GM06990 (cell line): ENCODE measurements around the gene ZDHHC14.

ENCODE experiments used
- DNase-seq: peaks from one replicate; pipeline ENCODE4 v3.0.0-alpha.2; 2011; ENCODE audit not compliant: insufficient read length; ENCODE audit errors: extremely low read depth
- H3K27me3 ChIP-seq: replicated peaks from 2 replicates; pipeline ENCODE4 v1.6.0; 2011; ENCODE audit warnings: low read length; ENCODE audit not compliant: control insufficient read depth, insufficient read depth
- H3K36me3 ChIP-seq: 2 replicates; pipeline ENCODE4 v1.5.1; 2011; ENCODE audit warnings: low read length; ENCODE audit not compliant: control insufficient read depth, insufficient read depth
- H3K4me3 ChIP-seq: replicated peaks from 2 replicates; pipeline ENCODE4 v1.5.1; 2011; ENCODE audit warnings: low read depth, mild to moderate bottlenecking, control low read depth, low read length
- TF ChIP-seq, protein P1 (sequence below): IDR thresholded peaks from 2 replicates; pipeline ENCODE4 v1.5.1; 2011; ENCODE audit warnings: low read length, control low read depth, mild to moderate bottlenecking, inconsistent platforms; ENCODE audit not compliant: insufficient read depth, poor library complexity, severe bottlenecking

ZDHHC14 gene

DNA sequence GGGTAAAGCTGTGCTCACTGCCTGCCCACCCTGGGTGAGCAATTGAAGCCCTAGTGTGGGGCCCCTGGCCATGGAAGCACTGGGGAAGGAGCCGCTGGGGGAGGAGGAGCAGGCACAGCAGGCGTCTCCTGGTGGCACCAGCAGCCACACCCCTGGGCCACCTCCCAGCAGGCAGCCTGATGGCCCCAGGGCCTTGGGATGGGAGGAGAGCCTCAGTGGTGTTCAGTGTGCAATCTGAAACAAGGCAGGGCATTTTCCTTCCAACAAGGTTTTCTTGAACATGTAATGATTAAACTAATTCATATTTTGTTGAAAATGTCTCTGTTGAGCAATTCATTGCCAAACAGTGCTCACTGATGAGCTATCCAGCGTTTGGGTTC lies 151.0 kb downstream of the ZDHHC14 start:
- Histone ChIP-seq H3K27me3 (no peaks in the 10 kb centered on the region), H3K4me3 (no peak overlapping the region), H3K36me3 (no peaks in the 10 kb centered on the region)
- TF ChIP-seq, protein P1, sequence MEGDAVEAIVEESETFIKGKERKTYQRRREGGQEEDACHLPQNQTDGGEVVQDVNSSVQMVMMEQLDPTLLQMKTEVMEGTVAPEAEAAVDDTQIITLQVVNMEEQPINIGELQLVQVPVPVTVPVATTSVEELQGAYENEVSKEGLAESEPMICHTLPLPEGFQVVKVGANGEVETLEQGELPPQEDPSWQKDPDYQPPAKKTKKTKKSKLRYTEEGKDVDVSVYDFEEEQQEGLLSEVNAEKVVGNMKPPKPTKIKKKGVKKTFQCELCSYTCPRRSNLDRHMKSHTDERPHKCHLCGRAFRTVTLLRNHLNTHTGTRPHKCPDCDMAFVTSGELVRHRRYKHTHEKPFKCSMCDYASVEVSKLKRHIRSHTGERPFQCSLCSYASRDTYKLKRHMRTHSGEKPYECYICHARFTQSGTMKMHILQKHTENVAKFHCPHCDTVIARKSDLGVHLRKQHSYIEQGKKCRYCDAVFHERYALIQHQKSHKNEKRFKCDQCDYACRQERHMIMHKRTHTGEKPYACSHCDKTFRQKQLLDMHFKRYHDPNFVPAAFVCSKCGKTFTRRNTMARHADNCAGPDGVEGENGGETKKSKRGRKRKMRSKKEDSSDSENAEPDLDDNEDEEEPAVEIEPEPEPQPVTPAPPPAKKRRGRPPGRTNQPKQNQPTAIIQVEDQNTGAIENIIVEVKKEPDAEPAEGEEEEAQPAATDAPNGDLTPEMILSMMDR: no peak
- DNase-seq: no peak

DNA sequence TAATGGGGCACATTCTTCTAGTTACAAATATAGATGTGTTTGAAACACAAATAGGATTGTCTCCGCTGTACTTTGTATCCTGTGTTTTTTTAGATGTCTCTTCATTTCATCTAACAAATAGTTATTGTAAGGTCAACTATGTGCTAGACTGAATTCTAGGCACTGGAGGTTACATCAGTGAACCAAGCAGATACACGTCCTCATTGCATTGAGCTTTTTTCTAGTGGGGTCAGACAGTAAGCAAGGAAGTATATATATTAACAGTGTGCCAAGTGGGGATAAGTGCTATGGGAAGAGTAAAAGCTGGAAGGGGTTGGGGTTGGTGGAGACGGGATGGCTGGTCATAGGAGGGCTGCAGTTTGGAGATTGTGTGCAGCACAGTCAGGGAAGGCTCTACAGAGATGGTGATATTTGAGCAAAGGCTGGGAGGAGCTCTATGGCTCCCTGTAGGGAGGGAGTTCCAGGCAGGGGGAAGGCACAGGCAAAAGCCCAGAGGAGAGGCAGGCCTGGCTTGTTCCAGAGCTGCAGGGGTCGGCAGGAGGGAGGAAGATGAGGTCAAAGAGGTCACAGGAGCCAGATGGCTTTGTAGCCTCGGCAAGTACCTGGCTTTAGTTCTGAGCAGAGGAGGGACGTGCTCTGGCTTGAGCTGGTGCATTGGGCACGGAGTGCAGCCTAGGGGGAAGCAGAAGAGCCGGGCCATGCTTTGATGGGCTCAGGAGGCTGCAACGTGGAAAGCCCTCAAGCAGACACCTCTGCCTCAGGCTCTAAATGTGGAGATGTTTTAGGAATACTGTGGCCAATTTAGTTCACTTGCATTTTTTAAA lies 152.3 kb downstream of the ZDHHC14 start:
- DNase-seq: no peak

DNA sequence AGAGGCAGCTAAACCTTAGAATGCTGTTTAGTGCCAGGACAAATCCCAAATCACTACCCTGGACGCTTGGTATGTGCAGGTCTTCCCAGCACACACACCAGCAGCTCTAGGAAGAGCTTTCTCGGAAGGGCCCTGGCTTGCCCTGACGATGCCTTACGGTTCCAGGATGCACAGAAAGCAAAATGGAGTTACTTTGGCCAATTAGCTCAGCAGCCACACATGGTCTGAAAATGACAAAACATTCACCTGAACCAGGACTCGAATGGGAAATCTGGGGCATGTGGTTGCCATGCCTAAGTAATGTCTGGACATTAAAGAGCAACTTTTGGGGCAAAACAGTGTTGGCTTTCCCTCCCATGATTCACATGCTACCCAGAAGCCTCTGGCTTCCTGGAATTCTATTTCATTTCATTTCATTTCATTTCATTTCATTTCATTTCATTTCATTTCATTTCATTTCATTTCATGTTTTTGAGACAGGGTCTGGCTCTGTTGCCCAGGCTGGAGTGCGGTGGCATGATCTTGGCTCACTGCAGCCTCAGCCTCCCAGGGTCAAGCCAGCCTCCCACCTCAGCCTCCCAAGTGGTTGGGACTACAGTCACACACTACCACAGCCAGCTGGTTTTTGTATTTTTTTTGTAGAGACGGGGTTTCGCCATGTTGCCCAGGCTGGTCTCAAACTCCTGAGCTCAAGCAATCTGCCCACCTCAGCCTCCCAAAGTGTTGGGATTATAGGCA lies 153.3 kb downstream of the ZDHHC14 start:
- H3K27me3 ChIP-seq: no peaks in the 10 kb centered on the region
- H3K36me3 ChIP-seq: no peaks in the 10 kb centered on the region
- no peak for DNase-seq
- TF ChIP-seq, protein P1: no peak
- H3K4me3 ChIP-seq: no peak overlapping the region

More for the DNA sequence above, 152.3 kb downstream of the ZDHHC14 start:
- TF ChIP-seq, protein P1: no peak
- Histone ChIP-seq H3K36me3 (no peaks in the 10 kb centered on the region), H3K4me3 (no peak overlapping the region), H3K27me3 (no peaks in the 10 kb centered on the region)

DNA sequence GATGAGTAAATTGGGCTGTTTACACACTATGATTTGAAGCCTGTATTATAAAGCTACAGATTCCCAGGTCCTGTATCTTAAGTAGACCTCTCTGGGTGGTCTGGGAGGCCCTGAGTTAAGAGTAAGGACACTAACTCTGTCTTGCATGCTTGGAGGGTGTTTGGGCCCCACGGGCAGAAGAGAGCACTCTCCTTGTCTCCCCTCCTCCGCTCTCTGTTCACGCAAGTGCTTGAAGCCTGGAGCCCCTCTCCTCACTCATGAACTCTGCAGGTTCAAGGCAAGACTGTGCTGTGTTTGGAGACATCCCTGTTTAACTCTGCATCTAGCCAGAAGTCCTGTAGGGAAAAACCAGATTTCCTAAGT lies 154.0 kb downstream of the ZDHHC14 start:
- no peaks in the 10 kb centered on the region for H3K36me3 ChIP-seq
- no peak overlapping the region for H3K4me3 ChIP-seq
- TF ChIP-seq, protein P1: no peak
- H3K27me3 ChIP-seq: no peaks in the 10 kb centered on the region
- DNase-seq: no peak

DNA sequence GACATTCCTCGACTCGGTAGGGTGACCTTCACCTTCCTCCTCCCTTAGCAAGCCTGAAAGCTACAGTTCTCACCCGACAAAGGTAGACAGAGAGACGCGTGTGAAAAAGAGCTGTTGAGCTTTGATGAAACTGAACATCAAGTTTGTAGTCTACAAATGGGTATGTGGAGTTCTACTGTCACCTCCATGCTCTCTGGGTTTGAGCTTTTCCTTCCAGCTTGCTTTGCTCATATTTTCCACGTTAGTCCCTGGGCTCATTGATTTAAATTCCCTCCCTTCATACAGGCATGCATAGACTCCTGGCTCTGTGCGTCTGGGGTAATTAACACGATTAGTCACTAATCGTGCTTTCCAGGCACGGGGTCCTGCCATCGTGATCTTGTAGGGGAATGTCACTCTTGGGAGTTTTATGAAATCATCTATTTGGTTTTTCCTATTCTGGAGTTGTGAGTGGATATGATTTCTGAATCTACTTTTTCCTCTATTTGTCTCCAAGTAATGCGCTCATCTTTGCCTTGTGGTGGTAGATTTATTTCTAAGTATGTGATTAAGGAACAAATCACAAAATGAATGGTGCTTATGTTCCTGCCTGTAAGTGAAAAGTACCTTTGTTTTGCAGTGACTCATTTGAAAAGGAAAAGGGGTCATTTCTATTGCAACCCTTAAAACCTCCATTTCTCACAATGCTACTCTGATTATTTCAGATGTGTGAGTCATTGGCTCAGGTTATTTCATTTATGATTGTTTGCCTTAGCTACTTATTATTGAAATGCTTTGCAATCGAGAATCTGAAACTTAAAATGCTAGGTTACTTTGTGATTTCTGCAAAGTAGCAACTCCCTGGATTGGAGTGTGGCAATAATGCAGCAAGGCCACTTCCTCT lies 154.6 kb downstream of the ZDHHC14 start:
- no peak overlapping the region for H3K4me3 ChIP-seq

More for the DNA sequence above, 154.6 kb downstream of the ZDHHC14 start:
- Histone ChIP-seq H3K36me3 (no peaks in the 10 kb centered on the region), H3K27me3 (no peaks in the 10 kb centered on the region)
- TF ChIP-seq, protein P1: no peak
- peak; percentile 51 for DNase-seq
